Measurements from ENCODE around the gene SLC25A43.
"Not testable (repeated sequence)": the region's sequence is repeated elsewhere in the genome, so short reads cannot be mapped to it uniquely, and the experiment has no call there.

SLC25A43 gene

GRCh38 chrX:119398974-119399771 is at the start of gene SLC25A43:
TSS of gene SLC25A43 (plus strand) at chrX:119399336. CDS start at chrX:119399404, 68 bp downstream.
- DNase-seq = peak; percentile 12

- DNase-seq = no peak
Measured at GRCh38 chrX:119359618-119360382, 39.3 kb upstream of the SLC25A43 start.

- DNase-seq = not testable (repeated sequence)
Measured at GRCh38 chrX:119361451-119361850, 37.7 kb upstream of the SLC25A43 start.

- not testable (repeated sequence) for DNase-seq
Measured at GRCh38 chrX:119362074-119362473, 37.1 kb upstream of the SLC25A43 start.

GRCh38 chrX:119363391-119363790 is 35.7 kb upstream of the SLC25A43 start:
- DNase-seq = no peak

- not testable (repeated sequence) for DNase-seq
Measured at GRCh38 chrX:119371861-119372260, 27.3 kb upstream of the SLC25A43 start.

- no peak for DNase-seq
Measured at GRCh38 chrX:119374736-119375135, 24.4 kb upstream of the SLC25A43 start.

GRCh38 chrX:119375561-119375960 is 23.6 kb upstream of the SLC25A43 start:
- no peak for DNase-seq

GRCh38 chrX:119376312-119376711 is 22.8 kb upstream of the SLC25A43 start:
- DNase-seq = no peak

GRCh38 chrX:119381349-119381944 is 17.7 kb upstream of the SLC25A43 start:
- DNase-seq = no peak

GRCh38 chrX:119382606-119383005 is 16.5 kb upstream of the SLC25A43 start:
- no peak for DNase-seq

GRCh38 chrX:119386685-119387084 is 12.5 kb upstream of the SLC25A43 start:
- not testable (repeated sequence) for DNase-seq

GRCh38 chrX:119387426-119387825 is 11.7 kb upstream of the SLC25A43 start:
- DNase-seq = not testable (repeated sequence)

GRCh38 chrX:119389214-119389613 is 9.9 kb upstream of the SLC25A43 start:
- DNase-seq = no peak

- DNase-seq = peak; percentile 30
Measured at GRCh38 chrX:119389871-119390501, 9.2 kb upstream of the SLC25A43 start.

- no peak for DNase-seq
Measured at GRCh38 chrX:119391279-119391678, 7.9 kb upstream of the SLC25A43 start.

- DNase-seq = no peak
Measured at GRCh38 chrX:119393144-119393543, 6.0 kb upstream of the SLC25A43 start.

- no peak for DNase-seq
Measured at GRCh38 chrX:119398587-119398973, 556 bp upstream of the SLC25A43 start.

- no peak for DNase-seq
Measured at GRCh38 chrX:119399772-119400101, 601 bp downstream of the SLC25A43 start.

GRCh38 chrX:119401569-119401968 is 2.4 kb downstream of the SLC25A43 start:
- DNase-seq = no peak

- DNase-seq = no peak
Measured at GRCh38 chrX:119402588-119402987, 3.5 kb downstream of the SLC25A43 start.

- DNase-seq = no peak
Measured at GRCh38 chrX:119406776-119407175, 7.6 kb downstream of the SLC25A43 start.

- DNase-seq = no peak
Measured at GRCh38 chrX:119407681-119408080, 8.5 kb downstream of the SLC25A43 start.
